GM19468 (cell line): Measurements from ENCODE around the gene SCN1A.
A peak's percentile ranks its signal among the peaks of the same experiment; 100 is the strongest.
"Not testable (repeated sequence)": the region's sequence is repeated elsewhere in the genome, so short reads cannot be mapped to it uniquely, and the experiment has no call there.

Source experiments
- ATAC-seq: cut with Tn5 transposase; IDR thresholded peaks from one replicate; pipeline ENCODE4 v1.9.1; 2021; ENCODE audit warnings: mild to moderate bottlenecking, moderate library complexity, moderate number of reproducible peaks; ENCODE audit not compliant: unreplicated experiment; ENCODE audit errors: extremely low read depth

Gene SCN1A

DNA sequence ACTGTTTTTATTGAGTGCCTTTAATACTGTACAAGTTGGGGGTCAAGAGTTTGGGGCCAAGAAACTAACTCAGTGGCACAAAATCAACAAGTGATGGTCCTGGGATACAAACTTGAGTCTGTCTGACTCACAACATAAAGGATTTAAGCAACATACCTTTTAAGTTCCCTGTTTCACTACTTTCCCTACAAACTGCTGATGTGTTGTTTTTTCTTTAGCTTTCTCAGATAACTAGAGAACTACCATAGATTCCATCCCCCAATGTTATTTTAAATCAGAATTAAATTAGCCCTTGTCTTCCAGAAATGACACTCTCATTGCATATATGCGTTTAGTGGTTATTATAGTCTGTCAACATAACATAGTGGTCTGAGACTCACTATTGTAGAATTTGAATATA lies 116.2 kb downstream of the SCN1A start:
- ATAC-seq = no peak

DNA sequence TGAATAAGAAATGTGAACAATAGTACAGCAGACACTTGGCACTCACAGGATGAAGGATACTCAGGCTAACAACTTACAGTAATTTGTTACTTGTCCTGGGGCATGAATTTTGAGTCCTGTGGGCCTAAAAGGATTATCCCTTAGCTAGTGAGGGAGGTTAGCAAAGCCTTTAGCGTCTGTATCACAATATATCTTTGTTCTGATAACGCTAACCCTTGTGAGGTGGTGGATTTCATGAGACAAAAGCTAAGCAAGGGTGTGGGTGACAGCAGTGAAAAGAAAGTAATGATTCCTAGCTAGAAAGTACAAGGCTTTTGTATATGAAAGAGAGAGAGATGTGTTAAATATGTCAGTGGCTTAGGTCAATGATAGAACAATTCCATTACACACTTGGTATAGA lies 127.4 kb downstream of the SCN1A start:
- no peak for ATAC-seq

DNA sequence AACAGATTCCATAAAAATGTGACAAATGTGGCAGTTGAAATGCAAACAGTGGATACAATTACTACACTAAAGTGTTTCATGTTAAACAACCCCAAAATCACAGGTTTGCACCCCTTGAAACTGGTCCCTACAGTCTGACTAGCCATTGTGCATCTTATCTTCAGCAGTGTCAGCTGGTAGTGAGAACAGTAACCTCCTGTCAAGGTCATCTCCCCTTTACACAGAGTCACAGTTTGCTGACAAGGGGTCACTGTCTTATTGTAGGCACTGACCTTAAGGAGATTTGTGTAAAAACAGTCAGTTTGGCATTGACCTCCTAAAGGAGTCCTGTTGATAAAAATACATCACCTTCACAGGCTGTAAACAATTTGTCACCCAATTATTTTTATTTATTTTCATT lies 137.0 kb downstream of the SCN1A start:
- ATAC-seq = no peak

DNA sequence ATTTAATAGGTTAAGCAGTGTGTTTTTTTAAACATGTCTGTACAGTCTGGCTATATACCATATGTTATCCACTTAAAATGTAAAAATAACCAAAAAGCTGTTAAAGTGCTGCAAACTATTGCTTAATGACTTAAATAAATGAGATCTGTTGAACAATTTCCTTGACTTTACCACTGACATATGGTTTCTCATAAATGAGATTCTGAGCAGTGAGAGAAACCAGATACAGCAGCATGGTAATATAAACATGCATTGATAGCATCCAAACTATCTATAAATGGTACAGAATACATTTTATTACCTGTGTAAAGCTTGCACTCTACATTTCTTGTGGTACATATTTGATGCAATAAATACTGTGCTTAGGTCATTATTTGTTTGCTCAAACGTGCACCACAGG lies 138.0 kb downstream of the SCN1A start:
- ATAC-seq = no peak

DNA sequence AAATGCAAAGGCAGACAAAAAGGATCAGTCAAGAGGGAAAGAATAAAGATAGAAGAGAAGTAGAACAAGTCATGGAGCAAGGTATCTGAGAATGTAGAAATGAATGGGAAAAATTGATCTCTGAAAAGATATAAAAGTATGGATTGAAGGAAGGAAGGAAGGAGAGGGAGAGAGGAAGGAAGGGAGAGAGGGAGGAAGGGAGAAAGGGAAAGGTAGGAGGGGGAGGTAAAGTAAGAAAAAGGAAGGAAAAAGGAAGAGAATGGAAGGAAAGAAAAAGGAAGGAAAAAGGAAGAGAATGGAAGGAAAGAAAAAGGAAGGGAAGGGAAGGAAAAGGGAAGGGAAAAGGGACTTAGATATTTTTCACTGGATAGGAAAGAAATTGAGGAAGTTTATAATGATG lies 142.7 kb downstream of the SCN1A start:
- no peak for ATAC-seq

DNA sequence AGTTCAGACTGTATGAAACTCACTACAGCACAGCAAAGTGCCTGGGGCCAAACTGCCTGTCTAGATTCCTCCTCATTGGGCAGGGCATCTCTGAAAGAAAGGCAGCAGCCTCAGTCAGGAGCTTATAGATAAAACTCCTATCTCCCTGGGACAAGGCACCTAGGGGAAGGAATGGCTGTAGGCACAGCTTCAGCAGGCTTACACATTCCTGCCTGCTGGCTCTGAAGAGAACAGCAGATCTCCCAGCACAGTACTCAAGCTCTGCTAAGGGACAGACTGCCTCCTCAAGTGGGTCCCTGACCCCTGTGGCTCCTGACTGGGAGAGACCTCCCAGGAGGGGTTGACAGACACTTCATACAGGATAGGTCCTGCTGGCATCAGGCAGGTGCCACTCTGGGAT lies 155.7 kb downstream of the SCN1A start:
- not testable (repeated sequence) for ATAC-seq

DNA sequence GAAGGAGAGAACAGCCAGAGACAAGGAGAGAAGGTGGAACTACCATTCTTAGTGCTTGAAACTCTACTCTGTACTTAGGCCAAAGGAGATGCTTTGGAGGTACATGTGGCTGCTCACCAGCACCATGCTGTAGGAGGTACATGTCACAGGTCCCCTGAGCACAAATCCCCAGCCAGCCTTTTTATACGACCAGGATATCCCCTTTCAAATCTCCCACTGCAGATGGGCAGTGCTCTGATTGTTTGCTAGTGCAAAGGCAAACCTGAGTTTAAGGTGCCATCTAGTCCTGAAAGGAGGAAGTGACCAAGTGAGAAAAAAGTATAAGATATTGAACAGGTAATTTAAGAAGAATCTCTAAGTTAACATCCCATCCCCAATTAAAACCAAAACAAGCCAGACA lies 157.2 kb downstream of the SCN1A start:
- no peak for ATAC-seq

DNA sequence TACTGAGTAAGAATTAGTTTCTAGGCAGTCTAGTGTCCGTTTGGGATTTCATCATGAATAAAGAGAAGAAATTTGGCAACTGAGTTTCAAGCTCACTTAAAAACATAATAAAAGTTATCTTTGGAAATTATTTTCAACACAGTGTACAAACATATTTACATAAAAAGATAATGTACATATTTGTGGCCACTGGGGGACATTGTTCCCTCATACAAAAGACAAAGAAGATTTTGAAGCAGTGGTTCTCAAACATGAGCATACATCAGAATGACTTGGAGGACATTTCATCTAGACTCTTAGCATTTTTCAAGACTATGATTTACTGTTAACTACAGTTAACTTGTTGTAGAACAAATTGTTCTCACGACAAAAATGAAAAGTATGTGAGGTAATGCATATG lies 158.6 kb downstream of the SCN1A start:
- ATAC-seq = no peak

DNA sequence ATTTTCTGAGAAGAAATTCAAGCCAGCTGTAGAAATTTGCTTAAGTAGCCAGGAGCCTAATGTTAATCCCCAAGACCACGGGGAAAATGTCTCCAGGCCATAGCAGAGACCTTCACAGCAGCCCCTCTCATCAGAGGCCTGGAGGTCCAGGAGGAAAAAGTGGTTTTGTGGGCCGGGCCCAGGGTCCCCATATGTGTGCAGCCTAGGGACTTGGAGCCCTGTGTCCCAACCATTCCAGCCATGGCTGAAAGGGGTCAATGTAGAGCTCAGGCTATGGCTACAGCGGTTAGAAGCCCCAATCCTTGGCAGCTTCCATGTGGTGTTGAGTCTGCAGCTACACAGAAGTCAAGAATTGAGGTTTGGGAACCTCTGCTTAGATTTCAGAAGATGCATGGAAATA lies 160.1 kb downstream of the SCN1A start:
- no peak for ATAC-seq

DNA sequence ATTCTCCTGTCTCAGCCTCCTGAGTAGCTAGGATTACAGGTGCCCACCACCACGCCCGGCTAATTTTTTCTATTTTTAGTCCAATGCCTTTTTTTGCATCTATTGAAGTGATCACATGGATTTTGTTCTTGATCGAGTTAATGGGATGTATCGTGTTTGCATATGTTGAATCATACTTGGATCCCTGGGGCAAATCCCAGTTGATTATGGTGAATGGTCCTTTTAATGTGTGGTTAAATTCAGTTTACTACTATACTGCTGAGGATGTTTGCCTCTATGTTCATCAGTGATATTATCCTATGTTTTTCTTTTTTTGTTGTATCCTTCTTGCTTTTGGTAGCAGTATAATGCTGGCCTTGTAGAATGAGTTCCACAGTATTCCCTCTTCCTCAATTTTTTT lies 166.0 kb downstream of the SCN1A start:
- ATAC-seq = no peak

DNA sequence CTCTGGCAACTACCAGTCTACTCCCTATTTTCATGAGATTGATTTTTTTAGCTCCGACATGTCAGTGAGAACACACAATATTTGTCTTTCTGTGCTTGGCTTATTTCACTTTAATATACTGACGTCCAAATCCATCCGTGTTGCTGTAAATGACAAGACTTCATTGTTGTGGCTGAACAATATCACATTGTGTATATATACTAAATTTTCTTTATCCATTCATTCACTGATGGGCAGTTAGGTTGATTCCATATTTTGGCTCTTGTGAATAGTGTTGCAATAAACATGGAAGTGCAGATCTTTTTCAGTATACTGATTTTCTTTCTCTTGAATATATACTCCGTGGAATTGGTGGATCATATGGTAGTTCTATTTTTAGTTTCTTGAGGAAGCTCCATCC lies 168.4 kb downstream of the SCN1A start:
- ATAC-seq = no peak

DNA sequence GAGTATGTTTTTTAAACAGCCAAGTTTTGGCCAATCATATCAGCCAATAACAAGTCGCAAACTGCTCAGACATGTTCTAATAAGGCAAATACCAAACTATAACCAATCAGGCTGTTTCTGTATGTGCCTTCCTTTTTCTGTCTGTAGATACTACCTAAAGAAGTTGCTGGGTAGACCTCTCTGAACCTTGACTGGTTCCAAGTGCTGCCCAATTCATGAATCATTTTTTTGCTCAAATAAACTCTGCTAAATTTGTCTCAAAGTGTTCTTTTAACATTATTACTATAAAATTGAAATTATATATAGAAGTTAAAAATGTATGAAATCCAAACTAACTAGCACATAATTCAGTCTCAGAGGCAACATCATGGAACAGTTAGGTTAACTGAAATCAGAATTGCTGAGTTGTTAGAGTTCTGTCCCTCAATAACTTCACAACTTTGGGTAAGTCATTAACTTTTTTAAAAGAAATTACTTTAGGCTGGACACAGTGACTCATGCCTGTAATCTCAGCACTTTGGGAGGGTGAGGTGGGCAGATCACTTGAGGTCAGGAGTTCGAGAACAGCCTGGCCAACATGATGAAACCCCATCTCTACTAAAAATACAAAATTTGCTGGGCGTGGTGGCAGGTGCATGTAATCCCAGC lies 169.4 kb downstream of the SCN1A start:
- no peak for ATAC-seq

DNA sequence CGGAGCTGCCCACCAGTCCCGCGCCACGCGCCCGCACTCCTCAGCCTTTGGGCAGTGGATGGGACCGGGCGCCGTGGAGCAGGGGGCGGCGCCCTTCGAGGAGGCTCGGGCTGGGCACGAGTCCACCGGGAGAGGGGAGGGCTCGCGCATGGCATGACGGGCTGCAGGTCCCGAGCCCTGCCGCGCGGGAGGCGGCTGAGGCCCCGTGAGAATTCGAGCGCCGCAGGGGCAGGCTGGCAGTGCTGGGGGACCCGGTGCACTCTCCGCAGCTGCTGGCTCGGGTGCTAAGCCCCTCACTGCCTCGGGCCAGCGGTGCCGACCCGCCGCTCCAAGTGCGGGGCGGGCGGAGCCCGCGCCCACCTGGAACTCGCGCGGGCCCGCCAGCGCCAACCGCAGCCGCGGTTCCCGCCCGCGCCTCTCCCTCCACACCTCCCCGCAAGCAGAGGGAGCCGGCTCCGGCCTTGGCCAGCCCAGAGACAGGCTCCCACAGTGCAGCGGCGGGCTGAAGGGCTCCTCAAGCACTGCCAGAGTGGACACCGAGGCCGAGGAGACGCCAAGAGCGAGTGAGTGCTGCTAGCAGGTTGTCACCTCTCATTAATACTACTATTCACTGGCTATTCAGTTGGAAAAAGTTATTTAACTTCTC lies 170.7 kb downstream of the SCN1A start:
- no peak for ATAC-seq

DNA sequence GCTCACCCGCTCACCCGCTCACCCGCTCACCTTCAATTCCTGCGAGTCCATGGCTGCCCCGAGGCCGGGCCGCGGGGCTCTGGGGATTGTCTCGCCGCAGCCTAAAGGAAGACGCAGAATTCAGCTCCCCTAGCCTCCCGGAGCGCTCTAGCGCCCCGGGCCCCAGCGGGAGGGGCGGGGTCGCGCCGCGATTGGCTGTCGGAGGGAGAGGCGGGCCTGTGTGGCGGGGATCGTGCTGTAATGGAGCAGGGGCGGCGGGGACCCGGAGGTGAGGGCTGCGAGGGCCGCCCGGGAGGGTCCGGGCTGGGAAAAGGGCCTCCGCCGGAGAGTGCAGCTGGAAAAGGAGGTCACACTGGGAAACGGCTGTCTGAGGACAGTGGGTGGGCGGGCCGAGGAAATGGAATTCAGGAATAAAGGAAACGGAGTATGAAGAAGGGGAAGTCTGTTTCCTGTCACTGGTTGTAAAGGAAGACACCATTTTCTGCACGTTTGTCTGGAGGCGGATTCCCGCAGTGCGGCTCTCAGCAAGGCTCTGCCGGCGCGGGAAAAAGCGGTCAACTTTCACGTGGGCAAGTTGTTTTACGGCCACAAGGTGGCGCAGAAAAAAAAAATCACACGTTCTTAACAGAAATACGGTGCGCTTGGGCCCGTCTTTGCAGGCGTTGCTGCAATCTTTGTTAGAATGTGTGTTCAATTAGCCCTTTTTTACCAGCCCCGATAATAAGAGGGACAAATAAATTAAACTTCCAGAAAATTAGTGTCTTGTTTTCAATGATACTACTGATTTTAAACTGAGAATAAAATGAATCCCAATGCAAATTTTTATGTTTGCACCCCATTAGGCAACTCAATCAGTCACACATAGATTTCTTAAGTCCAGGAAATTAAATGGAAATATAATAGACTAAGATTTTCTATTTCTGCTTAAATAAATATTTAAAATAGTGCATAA lies 173.9 kb downstream of the SCN1A start, which contains the start of gene TTC21B:
TTC21B (minus strand) TSS at position 122 of the 952 bp plus-strand sequence; CDS start at position 51, 71 bp downstream.
- peak; percentile 72 for ATAC-seq

DNA sequence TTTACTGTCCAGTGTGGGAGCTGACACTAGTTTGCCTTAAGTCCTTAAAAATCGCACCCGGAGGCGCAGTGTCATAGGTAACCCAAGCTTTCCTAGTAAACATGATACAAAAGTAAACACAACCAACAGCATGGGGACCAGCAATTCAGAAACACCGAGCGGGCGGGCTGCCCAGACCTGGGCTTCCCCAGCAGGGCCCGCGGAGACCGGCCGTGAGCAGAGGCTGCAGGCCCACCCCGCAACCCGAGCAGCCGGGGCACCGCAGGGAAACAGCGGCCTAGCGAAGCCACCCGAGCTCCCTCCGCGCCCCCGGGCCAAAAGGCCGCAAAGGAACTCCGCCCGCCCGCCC lies 174.5 kb downstream of the SCN1A start:
- ATAC-seq = peak; percentile 16

DNA sequence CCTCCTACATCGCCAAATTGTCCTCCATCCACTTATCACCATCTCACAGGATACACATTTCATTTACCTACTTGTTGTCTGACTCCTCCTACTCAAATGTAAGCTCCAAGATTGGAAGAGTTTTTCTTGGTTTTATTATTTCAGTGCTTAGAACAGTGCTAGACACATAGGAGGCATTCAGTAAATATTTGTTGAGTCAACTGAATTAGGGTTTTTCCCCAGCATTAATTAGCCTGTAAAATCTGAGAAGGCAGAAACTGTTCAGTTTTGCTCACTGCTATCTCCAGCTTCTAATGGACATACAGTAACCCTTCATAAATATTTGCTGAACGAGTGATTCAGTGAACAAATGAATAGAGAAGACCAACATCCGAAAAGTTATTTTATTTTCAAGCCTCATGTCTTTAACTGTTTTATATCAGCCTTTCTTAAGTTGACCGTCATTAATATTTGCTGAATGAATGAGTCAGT lies 175.0 kb downstream of the SCN1A start:
- ATAC-seq = no peak

DNA sequence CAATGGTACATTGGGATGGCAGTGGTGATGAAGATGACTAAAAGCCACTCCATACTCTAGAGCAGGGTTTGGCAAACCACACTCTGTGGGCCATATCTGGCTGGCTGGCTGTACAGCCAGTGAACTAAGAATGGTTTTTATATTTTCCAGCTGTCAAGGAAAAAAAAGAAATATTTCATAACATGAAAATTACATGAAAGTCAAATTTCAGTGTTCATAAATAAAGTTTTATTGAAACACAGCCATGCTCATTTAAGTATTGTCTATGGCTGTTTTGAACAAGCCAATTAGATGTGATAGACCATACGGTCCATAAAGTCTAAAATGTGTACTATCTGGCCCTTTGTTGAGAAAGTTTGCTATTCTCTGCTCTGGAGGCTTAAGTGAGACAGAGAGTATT lies 175.7 kb downstream of the SCN1A start:
- ATAC-seq = no peak

DNA sequence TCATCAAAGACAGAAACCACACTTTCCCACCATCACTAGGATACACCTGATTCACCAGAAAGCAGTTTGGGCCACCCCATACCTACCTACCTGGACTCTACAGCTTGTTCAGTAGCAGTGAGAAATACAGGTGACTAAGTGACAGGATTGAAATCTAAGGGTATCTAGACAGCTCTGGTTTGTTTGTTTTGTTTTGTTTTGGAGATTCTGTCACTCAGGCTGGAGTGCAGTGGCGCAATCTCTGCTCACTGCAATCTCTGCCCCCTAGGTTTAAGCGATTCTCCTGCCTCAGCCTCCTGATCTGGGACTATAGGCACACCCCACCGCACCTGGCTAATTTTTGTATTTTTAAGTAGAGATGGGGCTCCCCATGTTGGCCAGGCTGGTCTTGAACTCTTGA lies 177.4 kb downstream of the SCN1A start:
- ATAC-seq = no peak

DNA sequence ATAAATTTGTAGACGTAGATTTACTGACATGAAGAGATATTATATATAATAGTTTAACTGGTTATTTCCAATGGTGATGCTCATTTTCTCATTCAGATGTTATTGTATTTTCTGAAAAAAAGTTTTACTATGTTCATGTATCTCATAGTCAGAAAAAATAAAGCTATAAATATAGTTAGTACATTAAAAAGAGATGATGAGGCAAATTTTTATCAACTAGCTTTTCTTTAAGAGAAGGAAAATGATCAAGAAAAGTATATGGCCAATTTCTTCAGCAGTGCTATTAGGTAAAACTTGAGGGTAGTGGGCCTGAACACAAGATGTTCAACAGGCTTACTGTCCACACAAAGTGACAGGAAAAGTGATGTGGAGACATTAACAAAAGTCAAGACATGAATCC lies 186.0 kb downstream of the SCN1A start:
- ATAC-seq = no peak

DNA sequence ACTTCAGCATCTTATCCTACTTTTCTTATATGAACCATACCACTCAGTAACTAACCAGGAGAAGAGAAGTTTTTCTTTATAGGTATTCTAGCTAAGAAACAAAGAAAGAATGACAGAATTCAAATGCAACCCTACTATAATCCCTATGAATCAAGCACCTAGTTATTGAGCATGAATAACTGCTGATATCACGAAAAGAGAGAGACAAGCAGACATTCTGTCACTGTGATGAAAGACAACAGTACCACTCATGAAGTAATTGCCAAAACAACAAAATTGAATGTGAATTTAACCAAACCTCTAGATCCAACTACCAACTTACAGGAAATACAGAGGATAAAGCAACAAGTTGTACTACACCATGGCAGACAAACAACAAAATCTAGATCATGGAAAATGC lies 189.6 kb downstream of the SCN1A start:
- ATAC-seq = no peak
